GM19238 (cell line): ENCODE results near the gene DPF3.

Experiments used
- DNase-seq: peaks from one replicate; pipeline ENCODE4 v3.0.0; 2011; ENCODE audit warnings: low spot score; ENCODE audit not compliant: insufficient read length

DPF3 gene

DNA sequence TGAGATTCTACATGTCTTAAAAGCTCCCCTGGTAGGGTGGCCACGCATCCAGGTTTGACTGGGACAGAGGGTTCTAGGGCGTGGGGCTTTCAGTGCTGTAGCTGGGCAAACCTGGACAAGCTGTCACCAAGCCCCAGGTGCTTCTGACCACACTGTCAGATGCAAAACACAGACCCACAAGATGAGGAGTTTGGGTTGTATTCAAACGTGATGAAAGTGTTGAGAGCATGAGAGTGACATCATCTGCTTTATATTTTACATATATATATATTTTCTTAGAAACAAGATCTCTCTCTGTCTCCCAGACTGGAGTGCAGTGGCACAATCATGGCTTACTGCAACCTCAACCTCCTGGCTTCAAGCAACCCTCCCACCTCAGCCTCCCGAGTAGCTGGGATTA, 210.1 kb downstream of the DPF3 start:
- no peak for DNase-seq

DNA sequence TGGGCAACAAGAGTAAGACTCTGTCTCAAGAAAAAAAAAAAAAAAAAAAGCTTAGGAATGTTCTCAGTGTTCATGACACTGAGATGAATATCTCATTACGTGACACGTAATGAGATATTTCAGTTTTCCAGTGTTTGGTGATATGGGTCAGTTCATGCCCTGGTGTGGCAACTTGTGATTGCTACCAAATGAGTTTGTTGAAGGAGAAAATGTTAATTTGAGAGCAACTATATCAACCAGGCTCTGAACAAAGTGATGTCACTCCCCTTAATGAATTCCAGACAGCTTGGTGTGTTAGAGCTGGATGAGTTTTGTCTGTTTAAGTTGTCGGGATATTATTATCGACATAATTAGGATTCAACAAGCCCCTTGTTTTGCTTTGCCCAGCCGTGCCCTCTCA, 211.7 kb downstream of the DPF3 start:
- DNase-seq, result no peak

DNA sequence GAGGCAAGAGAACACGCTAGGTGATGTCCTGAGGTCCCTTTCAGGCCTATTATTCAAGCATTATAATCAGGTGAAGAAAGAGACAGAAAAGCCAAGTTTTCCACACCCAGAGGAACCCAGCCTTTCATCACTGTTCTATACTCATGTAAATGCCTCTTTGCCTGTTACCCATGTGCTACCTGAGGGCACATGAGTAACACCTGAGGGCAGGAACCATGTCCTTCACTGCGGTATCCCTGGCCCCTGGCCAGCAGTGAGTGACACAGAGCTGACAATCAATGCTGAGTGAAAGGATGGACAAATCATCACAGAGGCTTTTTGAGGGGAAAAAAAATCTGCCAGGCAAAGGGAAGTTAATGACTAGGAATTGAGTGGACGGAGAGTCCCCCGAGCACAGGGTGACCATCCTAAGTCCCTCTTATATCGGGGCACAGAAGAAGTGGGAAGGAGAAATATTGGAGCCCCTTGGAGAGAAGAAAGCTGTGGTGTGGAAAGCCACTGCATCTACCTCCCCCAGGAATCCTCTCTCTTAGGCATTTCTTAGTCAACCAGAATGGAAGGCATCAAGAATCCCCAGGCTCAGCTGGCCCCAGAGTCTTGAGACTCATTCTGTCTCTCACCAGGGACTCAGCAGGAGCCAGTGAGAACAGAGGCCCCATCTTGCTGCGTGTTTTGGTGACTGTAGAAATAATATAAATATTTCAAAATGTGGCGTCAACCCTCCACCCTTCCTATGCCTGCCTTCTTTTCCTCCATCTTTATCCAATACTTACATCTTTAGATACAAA, 212.9 kb downstream of the DPF3 start:
- no peak for DNase-seq

DNA sequence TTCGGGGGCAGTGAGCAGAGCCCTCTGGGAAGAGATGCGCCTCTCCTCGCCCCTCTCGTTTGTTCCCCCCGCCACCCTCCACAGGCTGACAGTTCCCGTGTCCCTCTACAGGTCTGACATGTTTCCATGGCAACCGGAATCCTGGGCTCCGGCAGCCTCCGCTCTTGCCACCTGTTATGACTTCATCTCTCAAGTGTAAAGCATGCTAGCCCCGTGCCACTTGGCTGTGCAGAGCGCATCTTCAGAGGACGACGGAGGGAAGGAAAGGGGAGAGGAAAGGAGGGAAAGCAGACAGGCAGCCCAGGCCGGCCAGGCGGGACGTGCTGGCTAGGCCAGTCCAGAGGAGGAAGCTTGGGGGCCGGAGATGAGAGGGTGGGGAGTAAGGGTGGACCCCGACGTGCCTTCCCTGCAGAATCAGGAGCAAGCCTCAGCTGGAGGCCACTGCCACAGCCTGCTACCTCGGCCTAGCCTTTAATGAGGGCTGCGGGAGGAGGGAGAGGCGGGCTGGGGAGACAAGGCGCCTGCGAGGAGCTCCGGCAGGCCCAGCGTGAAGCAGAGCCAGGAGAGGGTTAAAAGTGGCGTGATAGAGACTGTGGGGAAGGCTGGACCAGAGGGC, 214.3 kb downstream of the DPF3 start:
- no peak for DNase-seq

DNA sequence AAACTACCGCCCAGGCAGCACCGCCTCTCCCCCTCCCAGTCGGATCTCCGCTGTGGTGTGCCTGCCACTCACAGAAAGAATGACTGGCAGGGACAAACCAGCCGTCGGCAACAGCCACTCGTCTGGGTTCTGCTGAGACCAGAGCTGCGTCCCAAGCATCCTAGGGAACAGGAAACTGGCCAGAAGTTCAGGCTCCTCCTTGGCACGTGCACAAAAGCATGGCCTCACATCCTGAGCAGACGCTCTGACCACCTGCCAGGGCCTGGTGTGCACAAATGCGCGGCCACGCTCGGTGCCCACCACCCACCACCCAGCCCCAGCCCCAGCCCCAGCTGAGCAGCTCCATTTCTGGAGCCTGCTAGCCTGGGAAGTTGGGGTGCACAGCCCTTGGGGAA, 214.8 kb downstream of the DPF3 start:
- DNase-seq, result no peak

DNA sequence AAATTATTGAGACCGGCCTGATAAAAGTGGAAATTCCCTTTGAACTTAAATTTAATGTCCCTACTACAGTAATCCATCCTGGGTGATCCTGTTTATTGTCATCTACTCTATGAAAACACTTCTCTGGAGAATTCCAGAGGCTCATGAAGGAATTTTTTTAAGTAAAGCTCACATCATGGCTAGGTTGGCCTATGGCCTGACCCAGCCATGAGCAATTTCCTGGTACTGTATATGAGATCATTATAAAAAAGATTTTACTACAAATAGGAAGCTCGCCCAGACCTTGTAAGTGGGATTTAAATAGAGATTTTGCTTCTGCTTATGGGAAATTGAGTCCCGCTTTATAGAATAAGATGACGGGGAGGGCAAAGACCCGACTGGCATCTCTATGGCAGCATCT, 215.5 kb downstream of the DPF3 start:
- DNase-seq, result no peak

DNA sequence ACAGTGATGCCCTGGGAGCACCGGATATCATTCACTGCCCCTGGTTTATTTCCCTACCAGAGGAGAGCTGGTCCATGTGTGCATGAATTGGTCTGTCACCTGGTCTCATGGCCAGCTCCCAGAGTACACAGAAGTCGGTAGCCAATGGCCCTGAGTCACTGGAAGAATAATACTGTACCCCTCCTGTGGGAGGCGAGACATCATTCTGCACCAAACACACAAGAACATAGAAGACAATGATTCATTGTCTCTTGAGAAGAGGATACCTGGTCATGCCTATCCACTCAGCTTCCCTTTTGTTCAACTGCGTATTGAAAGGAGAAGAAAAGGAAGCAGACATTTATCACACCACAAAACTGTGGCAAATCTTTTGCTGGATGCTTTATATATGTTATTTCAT, 216.2 kb downstream of the DPF3 start:
- DNase-seq, result no peak

DNA sequence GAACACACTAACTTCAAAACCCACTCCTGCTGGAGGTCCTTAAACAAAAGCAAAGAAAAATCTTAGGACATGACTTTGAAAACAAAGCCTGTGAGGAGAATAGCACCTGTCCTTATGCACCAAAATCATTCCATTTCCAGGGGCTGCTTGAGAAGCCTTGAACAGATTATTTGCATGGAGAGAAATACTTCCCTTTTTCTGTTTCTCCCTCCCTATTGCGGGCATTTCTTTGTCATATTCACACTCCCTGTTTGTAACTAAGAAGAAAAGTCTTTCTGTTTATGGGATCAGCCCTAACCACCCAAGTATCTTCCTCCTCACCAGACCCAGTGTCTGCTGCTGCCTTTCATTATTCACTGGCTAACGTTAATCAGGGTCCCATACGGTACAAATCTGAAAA, 218.8 kb downstream of the DPF3 start:
- DNase-seq, result no peak

DNA sequence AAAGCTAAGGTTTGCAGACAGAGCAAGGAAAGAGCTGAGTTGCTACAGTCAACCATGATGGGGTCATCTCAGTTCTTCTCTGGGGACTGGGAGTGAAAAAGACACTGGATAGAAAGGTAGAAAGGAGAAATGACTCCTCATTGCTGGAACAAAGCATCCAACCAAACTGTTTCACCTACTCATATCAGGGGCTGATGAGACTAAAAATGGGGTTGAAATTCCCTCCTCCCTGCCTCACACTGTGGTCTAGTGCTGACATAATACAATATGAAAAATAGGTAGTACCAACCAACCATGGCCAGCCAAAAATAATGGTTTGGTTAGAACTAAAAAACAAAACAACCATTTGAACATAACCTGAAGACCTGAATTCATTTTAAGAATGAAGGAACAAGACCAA, 220.7 kb downstream of the DPF3 start:
- no peak for DNase-seq

DNA sequence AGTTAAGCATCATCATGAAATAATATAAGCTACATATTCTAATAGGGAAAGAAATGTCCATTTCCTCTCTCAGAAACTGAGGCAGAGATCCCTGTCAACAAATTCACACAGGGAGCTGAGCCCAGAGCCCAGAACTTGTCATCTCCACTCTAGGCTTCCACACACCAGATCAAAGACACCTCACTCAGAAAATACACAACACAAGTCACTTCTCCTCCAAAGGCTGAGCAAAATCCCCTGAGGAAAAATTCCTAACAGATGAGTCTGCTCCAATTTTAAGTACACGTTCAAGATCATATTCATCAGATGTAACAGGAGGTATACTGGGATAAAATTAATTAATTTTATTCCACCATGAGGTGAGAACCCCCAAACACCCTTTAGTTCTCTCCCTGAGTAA, 227.3 kb downstream of the DPF3 start:
- DNase-seq, result no peak

DNA sequence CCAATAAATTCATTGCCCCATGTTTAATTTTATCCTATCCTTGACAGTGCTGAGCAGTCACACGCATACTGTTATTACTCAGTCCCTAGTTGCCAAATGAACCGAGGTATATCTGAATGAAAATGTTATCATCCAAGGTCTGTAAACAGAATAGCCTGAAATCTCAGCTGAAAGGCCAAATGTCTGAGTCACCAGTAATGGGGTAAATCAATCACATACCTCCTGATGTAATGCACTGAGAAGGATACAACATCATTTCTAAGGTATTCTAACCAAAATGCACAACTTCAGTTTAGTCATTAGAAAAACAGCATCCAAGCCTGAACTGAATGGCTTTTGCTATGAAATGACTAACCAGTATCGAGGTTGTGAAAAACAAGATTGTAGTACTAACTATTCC, 228.6 kb downstream of the DPF3 start:
- no peak for DNase-seq

DNA sequence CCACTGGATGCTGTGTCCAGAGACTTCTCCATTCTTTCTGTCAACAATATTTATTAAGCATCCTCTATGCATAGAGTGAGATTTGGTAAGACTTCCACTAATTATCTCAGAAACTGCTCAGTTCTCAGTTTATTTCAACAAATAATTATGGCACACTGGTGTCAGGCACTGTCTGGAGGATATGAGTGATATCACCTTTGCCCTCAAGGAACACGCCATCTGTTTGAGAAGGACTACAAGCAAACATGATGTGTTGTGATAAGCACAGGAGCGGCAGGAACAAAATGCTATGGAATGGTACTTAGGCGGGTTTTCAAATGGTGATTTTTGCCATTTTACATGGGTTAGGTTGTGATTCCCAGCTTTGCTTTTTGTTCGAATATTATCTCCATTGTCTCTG, 229.2 kb downstream of the DPF3 start:
- no peak for DNase-seq

DNA sequence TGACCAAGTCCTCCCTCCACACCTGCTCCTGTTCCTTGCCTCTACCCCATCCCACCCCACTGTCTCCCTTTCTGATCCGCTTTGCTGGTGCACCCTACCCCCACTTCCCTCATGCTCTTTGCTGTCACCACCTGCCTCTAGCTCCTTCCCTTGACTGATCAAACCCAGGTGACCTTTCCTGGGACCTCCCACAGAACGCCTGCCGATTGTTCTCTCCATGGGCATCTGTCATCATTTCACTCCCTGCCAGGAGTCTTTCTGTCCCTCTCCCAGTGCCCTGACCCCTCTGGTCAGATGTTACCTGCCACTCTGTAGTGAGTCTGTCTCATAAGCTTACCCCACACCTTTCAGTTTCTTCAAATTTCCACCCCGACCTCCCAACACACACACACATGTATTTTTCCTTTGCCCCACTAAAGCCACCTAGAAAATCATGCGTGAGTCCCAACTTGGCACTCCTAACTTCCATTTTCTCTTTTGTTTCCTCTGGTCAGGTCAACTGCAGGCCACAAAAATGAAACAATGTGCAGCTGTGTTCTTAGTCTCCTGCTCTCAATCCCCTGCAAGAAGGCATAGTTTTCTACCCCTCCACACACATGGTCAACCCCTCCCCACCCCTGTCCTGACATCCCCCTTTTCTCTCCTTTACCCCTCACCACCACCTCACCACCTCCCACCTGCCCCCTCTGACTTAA, 229.8 kb downstream of the DPF3 start:
- DNase-seq, result no peak

DNA sequence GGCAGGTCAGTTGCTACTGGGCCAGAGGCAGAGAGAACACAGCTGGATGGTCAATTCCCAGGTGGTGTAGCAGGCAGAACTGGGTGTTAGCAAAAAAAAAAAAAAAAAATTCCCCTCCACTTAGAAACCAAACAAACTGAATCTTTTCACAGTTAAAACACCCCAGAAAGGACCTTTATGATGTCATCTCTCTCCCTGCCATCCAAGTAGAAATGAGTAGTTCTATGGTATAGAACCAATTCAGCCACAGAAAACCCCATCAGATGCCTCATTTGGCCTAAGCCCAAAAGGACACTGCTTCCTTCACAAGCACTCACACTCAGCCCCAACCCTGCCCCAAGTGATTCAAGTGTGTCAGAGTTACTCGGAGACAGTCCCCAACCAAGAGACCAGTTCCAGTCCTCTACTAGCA, 230.8 kb downstream of the DPF3 start:
- DNase-seq, result no peak

DNA sequence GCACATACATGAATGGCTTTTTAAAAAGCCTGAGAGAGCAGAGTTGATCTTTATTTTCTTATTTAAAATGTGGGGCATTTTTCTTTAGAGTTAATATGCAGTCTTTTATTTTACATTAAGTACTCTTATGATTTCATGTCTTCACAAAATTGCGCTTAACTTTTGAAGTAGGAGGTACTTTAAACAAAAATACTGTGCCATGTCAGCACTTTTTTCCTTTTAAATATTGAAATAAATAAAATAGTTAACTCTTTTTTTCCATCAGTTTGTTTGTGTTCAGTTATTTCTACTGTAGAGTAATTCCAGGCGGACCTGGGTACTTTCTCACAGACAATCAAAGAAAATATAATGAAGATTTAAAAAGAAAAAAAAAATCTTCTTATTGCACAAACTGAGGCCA, 231.7 kb downstream of the DPF3 start:
- no peak for DNase-seq

DNA sequence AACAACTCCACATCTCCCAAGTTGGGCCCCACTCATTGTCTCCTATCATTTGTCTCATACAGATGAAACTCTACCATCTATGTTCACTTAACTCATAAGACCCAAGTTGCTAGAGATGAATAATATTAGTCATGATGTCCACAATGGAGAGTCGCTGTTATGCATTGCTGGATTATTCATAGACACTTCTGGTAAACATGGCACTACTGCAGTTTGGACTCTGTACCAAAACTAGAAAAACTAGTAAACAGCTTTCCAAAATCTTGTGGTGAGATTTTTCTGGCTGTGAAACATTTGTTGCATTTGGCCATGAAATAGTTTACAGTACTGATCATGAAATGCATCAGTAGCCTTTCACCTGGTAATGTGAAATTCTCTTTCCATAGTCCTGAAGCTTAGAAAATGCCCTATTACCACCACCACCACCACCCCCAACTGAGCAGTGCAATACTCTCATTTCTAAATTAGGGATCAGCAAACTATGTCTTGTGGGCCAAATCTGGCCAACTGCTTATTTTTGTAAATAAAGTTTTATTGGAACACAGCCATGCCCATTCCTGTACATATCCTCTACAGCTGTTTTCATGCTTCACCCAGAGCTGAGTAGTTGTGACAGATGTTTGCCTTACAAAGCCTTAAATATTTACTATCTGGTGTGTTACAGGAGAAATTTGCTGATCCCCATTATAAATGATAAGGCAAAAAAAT, 236.5 kb downstream of the DPF3 start:
- no peak for DNase-seq

DNA sequence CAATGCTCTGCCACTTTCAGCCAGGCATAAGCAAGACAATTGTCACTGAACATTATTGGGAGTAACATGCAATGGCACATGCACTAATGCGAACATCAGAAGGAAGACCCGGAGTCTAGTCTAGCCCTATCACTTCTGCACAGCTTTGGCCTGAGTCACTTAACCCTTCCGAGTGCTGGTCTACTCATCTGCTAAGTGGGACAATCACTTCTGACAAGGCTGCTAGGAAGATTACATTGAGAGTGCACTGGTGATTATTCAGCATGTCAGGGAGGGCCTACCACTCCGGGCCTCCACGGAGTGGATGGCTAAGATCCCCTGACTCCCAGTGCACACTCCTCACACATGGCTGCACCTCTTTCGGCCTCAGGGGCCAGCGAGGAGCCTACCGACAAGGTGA, 240.9 kb downstream of the DPF3 start:
- no peak for DNase-seq

DNA sequence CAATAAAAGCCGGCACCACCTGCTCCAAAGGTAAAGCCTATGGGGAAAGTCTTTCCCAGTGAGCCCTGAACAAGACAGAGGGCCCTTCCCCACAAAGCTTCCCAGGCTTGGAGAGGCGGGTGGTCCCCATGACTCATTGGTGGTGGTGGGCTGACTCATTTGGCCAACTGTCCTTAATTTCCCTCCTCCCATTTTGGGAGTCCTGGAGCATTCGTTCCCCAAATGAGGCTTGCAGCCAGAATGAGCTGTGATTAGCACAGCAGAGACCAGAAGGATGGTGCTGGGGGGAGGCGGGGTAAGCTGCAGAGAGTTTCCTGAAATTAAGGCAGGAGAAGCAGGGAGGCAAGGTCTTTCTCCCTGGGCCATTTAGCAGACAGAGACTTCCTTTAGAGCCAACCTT, 241.7 kb downstream of the DPF3 start:
- DNase-seq, result no peak

DNA sequence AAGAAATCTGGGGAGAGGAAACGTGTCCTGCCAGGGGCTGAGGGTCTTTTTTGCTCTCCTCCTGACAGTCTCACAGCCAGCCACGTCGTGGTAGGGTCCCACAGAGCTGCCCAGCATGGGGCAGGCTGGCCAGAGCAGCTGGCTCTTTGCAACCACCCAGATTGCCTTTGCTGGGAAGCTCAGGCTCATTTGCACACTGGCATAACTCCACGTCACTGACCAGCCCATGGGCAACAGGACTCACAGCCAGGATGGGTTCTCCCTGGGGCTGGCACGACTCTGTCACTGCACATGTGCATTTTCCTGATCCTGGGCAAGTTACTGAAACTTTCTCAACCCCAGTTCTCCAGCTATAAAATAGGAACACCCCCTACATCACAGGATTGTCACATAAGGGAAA, 242.2 kb downstream of the DPF3 start:
- DNase-seq, result no peak

DNA sequence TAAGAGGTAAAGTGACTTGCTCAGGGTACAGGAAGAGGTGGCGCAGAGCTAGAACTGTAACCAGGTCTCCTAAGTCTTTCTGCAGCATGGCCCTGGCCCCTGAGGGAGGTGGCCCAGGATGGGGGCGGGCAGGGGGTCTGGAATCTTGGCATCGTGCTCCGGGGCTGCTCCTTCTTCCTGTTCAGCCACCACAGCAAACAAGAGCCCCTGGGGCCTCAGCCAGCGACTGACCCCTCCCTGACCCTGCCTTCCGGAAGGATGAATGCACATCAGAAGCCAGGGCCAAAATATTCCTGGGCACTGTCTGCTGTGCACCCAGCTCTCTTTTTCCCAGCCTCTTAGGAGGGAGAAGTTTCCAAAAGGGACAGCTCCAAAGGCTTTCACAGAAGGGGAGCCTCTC, 242.8 kb downstream of the DPF3 start:
- DNase-seq, result no peak

DNA sequence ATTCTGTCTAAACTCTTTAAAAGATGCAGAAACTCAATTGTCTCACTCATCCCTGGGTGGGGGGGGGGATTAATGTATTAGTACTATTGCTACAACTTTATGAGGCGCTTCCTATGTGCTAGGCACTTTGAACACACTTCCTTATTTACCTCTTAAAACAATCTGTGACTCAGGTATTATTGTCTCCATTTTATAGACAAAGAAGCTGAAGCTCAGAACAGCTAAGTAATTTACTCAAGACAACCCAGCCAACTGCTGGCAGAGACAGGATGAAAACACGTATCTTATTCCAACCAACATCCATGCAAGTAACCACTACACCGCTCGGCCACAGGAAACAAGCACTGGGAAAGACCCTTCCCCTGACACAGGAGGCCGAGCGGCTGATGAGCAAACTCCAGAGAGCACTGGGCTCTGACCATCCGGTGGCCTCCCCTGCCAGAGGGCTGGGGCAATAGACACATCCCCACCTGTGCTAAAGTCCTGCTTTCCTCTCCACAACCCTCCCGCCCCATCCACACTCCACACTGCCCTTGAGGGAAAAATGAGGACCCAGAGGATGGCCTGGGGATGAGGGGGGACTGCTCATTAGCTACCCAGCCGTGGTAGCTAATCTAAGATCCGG, 244.2 kb downstream of the DPF3 start:
- DNase-seq, result no peak

DNA sequence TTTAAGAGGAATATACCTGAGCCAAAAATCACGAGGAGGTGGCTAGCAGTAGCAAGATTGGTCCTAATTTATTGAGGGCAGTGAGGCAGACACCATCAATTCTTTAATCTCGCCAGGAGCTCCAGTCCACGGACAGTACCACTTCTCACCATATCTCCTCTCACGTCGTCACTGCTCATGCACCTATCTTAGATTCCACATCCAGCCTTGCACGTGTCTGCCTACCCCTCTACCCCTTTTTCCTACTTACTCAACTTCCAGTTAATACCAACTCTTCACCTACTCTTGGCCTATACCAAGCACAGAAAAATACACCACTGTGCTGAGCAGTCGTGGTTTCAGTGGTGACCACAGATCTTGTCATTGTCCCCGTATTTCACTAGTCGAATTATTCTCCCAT, 246.1 kb downstream of the DPF3 start:
- no peak for DNase-seq
